ENCODE data around the gene WSB1.

Gene WSB1

GRCh38 chr17:27295945-27296344 lies 2.0 kb downstream of the WSB1 start:
- no peak for DNase-seq
- Histone ChIP-seq H3K36me3 (no peaks in the 10 kb centered on the region), H3K4me1 (peaks cover 0 to 52% (median 36%) of the 10 kb centered on the region in 4 donors), H3K27ac (peak overlapping the region; percentile 99 to 100), H3K4me3 (peak overlapping the region; percentile 84 to 89), H3K9me3 (no peaks in the 10 kb centered on the region), H3K27me3 (no peaks in the 10 kb centered on the region)
- intact Hi-C loops (cut with DNase I; ENCODE audit: low total_unique reads) = loop anchor here (2.0 kb wide), 1 partner anchor 37 kb away; no protein-coding TSS in a partner anchor
- TF ChIP-seq CTCF (IDR thresholded peaks at IDR 0.05) = no peak

- Histone ChIP-seq H3K4me1 (peaks cover 0 to 55% (median 41%) of the 10 kb centered on the region in 4 donors), H3K4me3 (peak overlapping the region; percentile 84 to 89), H3K9me3 (no peaks in the 10 kb centered on the region), H3K36me3 (no peaks in the 10 kb centered on the region), H3K27me3 (no peaks in the 10 kb centered on the region), H3K27ac (peak overlapping the region; percentile 99 to 100)
- DNase-seq = no peak
- no peak for TF ChIP-seq CTCF (IDR thresholded peaks at IDR 0.05)
- intact Hi-C loops (cut with DNase I; ENCODE audit: low total_unique reads) = no loop called here
These were observed 2.6 kb downstream of the WSB1 start for GRCh38 chr17:27296428-27296979.

- no peak for DNase-seq
- Histone ChIP-seq H3K27me3 (no peaks in the 10 kb centered on the region), H3K4me1 (peaks cover 0 to 77% (median 43%) of the 10 kb centered on the region in 4 donors), H3K36me3 (no peaks in the 10 kb centered on the region), H3K27ac (peak overlapping the region; percentile 10 to 99), H3K9me3 (no peaks in the 10 kb centered on the region), H3K4me3 (peak overlapping the region in 1 of 2 donors; percentile 89)
- TF ChIP-seq CTCF (IDR thresholded peaks at IDR 0.05) = no peak
- intact Hi-C loops (cut with DNase I; ENCODE audit: low total_unique reads) = no loop called here
These were observed 5.6 kb downstream of the WSB1 start for GRCh38 chr17:27299384-27300049.

GRCh38 chr17:27303734-27304133 lies 9.8 kb downstream of the WSB1 start:
- Histone ChIP-seq H3K27ac (peak overlapping the region in 1 of 2 donors; percentile 53), H3K4me3 (no peak overlapping the region), H3K27me3 (no peaks in the 10 kb centered on the region), H3K9me3 (no peaks in the 10 kb centered on the region), H3K4me1 (peaks cover 0 to 94% (median 36%) of the 10 kb centered on the region in 4 donors), H3K36me3 (peaks cover 30 to 35% (median 33%) of the 10 kb centered on the region in 3 donors)
- TF ChIP-seq CTCF (IDR thresholded peaks at IDR 0.05) = no peak
- no peak for DNase-seq
- intact Hi-C loops (cut with DNase I; ENCODE audit: low total_unique reads) = no loop called here

GRCh38 chr17:27306276-27306835 lies 12.4 kb downstream of the WSB1 start:
- Histone ChIP-seq H3K9me3 (no peaks in the 10 kb centered on the region), H3K36me3 (peaks cover 55 to 61% (median 58%) of the 10 kb centered on the region in 3 donors), H3K4me1 (peaks cover 0 to 75% (median 16%) of the 10 kb centered on the region in 4 donors), H3K27ac (peak overlapping the region in 1 of 2 donors; percentile 23), H3K27me3 (no peaks in the 10 kb centered on the region), H3K4me3 (no peak overlapping the region)
- no peak for DNase-seq
- no peak for TF ChIP-seq CTCF (IDR thresholded peaks at IDR 0.05)
- intact Hi-C loops (cut with DNase I; ENCODE audit: low total_unique reads) = no loop called here

All from tibial artery (tissue), 4 donors.